Activated CD8-positive, alpha-beta memory T cell treated with anti-CD3 and anti-CD28 coated beads for 24 hours (primary cell): ENCODE results near the gene CDK17.
A peak's percentile ranks its signal among the peaks of the same experiment; 100 is the strongest.
"Not testable (repeated sequence)": the region's sequence is repeated elsewhere in the genome, so short reads cannot be mapped to it uniquely, and the experiment has no call there.

Source experiments
- DNase-seq: peaks from one replicate; pipeline ENCODE4 v3.0.0-alpha.2; 2020

Gene CDK17

GRCh38 chr12:96399919-96400630 lies at the start of gene CDK17:
Gene CDK17, minus strand, starts transcription at chr12:96400439. Its CDS starts 65,603 bp downstream, at chr12:96334836.
- peak; percentile 93 for DNase-seq

GRCh38 chr12:96448300-96448699 lies 48.1 kb upstream of the CDK17 start:
- no peak for DNase-seq

GRCh38 chr12:96447256-96447655 lies 47.0 kb upstream of the CDK17 start:
- no peak for DNase-seq

GRCh38 chr12:96445691-96446583 lies 45.7 kb upstream of the CDK17 start:
- no peak for DNase-seq

- no peak for DNase-seq
These were observed 44.2 kb upstream of the CDK17 start for GRCh38 chr12:96444399-96444798.

GRCh38 chr12:96442906-96443305 lies 42.7 kb upstream of the CDK17 start:
- no peak for DNase-seq

- DNase-seq = no peak
These were observed 41.6 kb upstream of the CDK17 start for GRCh38 chr12:96441816-96442215.

GRCh38 chr12:96438330-96438729 lies 38.1 kb upstream of the CDK17 start:
- no peak for DNase-seq

DNA sequence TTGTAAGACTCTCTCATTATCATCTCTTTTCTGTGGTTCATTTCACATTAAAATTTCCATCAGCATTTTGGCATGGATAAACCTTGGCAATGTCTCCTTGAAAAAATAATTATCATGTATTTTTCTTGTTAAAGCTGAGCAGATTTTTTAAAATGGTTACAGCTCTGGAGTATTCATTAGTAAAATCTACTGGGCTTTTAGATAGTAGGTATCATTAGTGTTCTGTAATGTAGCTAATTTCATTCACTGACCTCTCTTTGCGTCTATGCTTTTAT lies 36.9 kb upstream of the CDK17 start:
- no peak for DNase-seq

DNA sequence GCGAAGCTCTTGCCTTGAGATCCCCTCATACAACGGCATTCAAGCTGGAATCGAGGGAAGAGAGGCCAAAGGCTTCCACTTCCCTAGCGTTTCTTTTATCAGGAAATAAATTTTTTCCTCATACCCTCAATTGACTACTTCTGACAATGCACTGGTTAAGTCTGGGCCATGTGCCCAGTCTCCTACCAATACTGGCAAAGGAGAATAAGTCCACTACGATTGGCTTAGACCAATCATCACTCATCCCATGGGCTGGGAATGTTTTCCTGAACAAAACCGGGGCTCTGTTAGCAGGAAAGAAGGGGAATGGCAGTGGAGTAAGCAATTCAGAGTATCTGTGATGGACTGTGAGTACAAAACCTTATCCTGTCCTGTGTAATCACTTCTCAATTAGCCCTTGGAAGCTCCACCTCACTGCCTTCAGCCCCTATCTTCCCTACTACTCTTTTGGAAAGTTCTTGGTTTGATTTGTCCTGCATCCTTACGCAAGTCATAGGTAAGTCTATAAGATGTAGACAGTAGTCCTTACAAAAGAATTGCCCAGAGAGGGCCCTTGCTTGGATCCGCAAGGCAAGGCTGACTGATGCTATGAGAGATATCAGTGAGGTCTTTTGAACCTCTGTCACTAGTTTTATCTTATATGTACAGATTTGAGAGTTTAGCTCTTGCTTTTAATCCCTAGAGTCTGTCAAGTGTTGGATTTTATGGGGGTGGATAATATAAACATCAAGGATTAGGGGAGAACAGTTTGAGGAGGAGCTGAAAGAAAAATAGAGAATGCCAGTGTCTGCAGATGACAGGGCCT lies 36.3 kb upstream of the CDK17 start:
- no peak for DNase-seq

GRCh38 chr12:96434107-96434506 lies 33.9 kb upstream of the CDK17 start:
- DNase-seq = peak; percentile 75

GRCh38 chr12:96432496-96433321 lies 32.5 kb upstream of the CDK17 start:
- not testable (repeated sequence) for DNase-seq

DNA sequence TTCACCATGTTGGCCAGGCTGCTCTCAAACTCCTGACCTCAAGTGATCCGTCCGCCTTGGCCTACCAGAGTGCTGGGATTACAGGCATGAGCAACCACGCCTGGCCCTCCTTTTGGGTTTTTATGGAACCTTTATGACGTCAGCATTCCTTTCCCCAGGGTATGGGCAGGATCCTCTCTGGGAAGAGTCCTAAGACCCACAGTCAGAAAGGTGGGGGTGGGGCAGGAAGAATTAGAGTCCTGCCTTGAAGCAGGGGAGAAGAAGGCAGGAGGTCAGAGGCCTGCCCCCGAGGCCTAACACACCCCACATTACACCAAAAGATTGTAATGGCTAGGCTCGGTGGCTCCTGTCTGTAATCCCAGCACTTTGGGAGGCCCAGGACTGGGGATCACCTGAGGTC lies 30.8 kb upstream of the CDK17 start:
- no peak for DNase-seq

- DNase-seq = no peak
These were observed 27.1 kb upstream of the CDK17 start for GRCh38 chr12:96427269-96427729.

- DNase-seq = no peak
These were observed 25.7 kb upstream of the CDK17 start for GRCh38 chr12:96425951-96426350.

GRCh38 chr12:96425321-96425720 lies 25.1 kb upstream of the CDK17 start:
- DNase-seq = no peak

DNA sequence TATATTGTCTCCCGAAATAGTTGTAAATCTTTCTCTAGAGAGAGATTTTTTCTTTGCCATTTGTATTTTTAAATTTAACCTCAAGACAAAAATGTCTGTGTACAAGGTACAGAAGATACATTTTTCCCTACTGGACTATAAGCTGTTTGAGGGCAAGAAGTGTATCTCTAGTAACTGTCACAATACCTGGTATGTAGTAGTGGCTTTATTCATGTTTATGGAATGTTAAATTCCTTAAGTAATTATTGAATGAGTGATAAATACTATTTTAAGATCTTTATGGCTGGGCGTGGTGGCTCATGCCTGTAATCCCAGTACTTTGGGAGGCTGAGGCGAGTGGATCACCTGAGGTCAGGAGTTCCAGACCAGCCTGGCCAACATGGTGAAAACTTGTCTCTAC lies 24.4 kb upstream of the CDK17 start:
- DNase-seq = no peak

GRCh38 chr12:96422192-96422591 lies 22.0 kb upstream of the CDK17 start:
- no peak for DNase-seq

GRCh38 chr12:96421014-96421413 lies 20.8 kb upstream of the CDK17 start:
- no peak for DNase-seq

GRCh38 chr12:96420277-96420835 lies 20.1 kb upstream of the CDK17 start:
- DNase-seq = no peak

DNA sequence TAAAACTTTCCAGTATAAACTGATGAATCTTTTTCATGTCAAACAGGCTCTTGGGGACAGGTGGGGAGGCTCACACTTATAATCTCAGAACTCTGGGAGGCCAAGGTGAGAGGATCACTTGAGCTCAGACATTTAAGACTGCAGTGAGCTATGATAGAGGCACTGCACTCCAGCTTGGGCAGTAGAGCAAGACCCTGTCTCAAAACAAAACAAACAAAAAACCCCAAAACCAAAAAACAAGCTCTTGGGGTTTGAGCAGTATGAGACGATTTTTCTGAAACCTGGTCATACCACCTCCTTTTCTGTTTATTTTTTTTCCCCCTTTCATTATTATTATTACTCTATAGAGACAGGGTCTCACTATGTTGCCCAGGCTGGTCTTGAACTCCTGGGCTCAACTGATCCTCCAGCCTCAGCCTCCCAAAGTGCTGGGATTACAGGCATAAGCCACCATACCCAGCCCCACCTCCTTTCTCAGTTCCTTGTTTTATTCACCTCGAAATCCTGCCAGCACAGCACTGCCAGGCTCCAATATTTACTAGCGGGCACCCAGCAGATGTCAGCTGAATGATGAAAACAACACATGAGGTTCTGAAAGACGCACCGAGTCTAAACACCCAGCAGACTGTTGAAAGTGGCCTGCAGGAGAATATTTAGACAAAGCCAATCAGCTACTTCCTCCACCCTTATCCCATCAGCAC lies 19.5 kb upstream of the CDK17 start:
- DNase-seq = no peak

GRCh38 chr12:96417688-96418087 lies 17.4 kb upstream of the CDK17 start:
- not testable (repeated sequence) for DNase-seq
